Heart left ventricle (tissue), 13 donors: Measurements from ENCODE around the gene SNTA1.

Experiments
- POLR2A ChIP-seq, 2 donors: fragments of 450-650 bp; IDR thresholded peaks; one replicate each; pipeline ENCODE4 v1.6.1; 2017; ENCODE audit warnings: antibody characterized with exemption in 2 of 2, mild to moderate bottlenecking in 2 of 2, moderate library complexity in 2 of 2
- TF ChIP-seq, protein P1 (sequence below), 12 donors: fragments of 200-600 bp; sonication (generic) in 4 of 12; IDR thresholded peaks; one replicate each; pipeline versions ENCODE4 v1.5.0 to v1.8.0; 2018 to 2022; ENCODE audit warnings: antibody characterized with exemption in 12 of 12, mild to moderate bottlenecking in 5 of 12
- donor health status: ischemic (EF 13 %, LVEDD 7.1; RV severe dilation, severe dysfunction).
- donor health status: DM: no; HTN: yes; CAD: no.
- donor health status: DM: no; HTN: no; CAD: no.
- donor health status: ischemic (EF 25% LVEDD 6.9; RV normal size, moderate dysfunction).
- donor health status: ischemic (EF 25% LVEDD 5.7; RV mildly dilated, moderate dysfunction).
- donor health status: ischemic (EF 35%, LVEDD 5.7; RV mildly dilated, moderate dysfunction).
- donor health status: nonischemic (EF 11% LVEDD 7.7; RV severe dilation, severe dysfunction).
- donor health status: DM: yes; HTN: yes; CAD: no.
- donor health status: PGD.
- donor health status: ischemic (EF 29% LVEDD 5.4; RV normal size, mild dysfunction).
- donor health status: nonischemic (EF 23%, LVEDD 6.1; RV moderate dilation, normal function).

DNA sequence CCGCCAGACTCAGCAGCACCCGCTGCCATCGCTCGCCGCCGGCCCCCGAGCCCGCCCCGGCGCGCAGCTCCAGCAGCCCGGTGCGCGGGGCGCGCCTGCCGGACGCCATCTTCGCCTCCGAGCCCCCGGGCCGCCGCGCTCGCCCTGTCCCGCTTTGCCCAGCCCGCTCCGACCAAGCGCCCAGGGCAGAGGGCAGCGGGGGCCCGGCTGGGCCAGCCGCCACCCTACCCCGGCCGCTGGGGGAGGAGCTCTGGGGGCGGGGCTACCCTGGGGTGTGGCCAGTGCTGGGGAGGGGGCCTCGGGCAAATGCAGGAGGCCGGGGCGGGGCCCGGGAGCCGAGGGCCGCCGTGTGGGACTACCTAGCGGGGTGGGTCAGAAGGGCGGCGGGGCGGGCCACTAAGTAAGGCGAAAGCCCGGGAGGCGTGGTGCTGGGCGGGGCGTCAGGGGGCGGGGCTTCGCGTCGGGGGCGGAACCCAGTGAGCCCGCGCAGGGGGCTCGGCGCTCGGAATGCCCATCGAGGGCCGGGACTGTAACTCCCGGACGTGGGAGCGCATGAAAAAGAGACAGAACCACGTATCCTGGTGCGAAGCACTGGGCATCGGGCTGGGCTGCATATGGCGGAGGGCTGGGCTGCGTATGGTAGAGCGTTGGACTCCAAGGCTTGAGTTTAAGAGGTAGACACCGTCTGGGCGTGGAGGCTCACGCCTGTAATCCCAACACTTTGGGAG, at the start of gene SNTA1:
- peak; percentile 64 to 66 for TF ChIP-seq POLR2A (IDR thresholded peaks at IDR 0.05)
- TF ChIP-seq, protein P1, sequence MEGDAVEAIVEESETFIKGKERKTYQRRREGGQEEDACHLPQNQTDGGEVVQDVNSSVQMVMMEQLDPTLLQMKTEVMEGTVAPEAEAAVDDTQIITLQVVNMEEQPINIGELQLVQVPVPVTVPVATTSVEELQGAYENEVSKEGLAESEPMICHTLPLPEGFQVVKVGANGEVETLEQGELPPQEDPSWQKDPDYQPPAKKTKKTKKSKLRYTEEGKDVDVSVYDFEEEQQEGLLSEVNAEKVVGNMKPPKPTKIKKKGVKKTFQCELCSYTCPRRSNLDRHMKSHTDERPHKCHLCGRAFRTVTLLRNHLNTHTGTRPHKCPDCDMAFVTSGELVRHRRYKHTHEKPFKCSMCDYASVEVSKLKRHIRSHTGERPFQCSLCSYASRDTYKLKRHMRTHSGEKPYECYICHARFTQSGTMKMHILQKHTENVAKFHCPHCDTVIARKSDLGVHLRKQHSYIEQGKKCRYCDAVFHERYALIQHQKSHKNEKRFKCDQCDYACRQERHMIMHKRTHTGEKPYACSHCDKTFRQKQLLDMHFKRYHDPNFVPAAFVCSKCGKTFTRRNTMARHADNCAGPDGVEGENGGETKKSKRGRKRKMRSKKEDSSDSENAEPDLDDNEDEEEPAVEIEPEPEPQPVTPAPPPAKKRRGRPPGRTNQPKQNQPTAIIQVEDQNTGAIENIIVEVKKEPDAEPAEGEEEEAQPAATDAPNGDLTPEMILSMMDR (IDR thresholded peaks at IDR 0.05): no peak
